Measurements from ENCODE around the gene MTA3.
A peak's percentile ranks its signal among the peaks of the same experiment; 100 is the strongest.
"Not testable (repeated sequence)": the region's sequence is repeated elsewhere in the genome, so short reads cannot be mapped to it uniquely, and the experiment has no call there.

Gene MTA3

GRCh38 chr2:42566837-42567321, 1.6 kb upstream of the MTA3 start:
- DNase-seq (ENCODE audit: insufficient read length, low spot score) (peak; percentile 50), FAIRE-seq (peak; percentile 93)

GRCh38 chr2:42567364-42567763, 1.1 kb upstream of the MTA3 start:
- FAIRE-seq (peak; percentile 48), DNase-seq (ENCODE audit: insufficient read length, low spot score) (no peak)

- DNase-seq (ENCODE audit: insufficient read length, low spot score) = peak; percentile 74
- peak; percentile 72 for FAIRE-seq
These were observed 529 bp upstream of the MTA3 start for GRCh38 chr2:42567806-42568400.

- peak; percentile 85 for FAIRE-seq
- peak; percentile 40 for DNase-seq (ENCODE audit: insufficient read length, low spot score)
These were observed 782 bp downstream of the MTA3 start for GRCh38 chr2:42569116-42569711.

GRCh38 chr2:42569883-42570282, 1.5 kb downstream of the MTA3 start:
- no peak for DNase-seq (ENCODE audit: insufficient read length, low spot score)
- FAIRE-seq = no peak

GRCh38 chr2:42572297-42573081, 4.1 kb downstream of the MTA3 start:
- DNase-seq (ENCODE audit: insufficient read length, low spot score) (no peak), FAIRE-seq (no peak)

- no peak for FAIRE-seq
- no peak for DNase-seq (ENCODE audit: insufficient read length, low spot score)
These were observed 4.8 kb downstream of the MTA3 start for GRCh38 chr2:42573256-42573655.

GRCh38 chr2:42575458-42576064, 7.1 kb downstream of the MTA3 start:
- FAIRE-seq (peak; percentile 33), DNase-seq (ENCODE audit: insufficient read length, low spot score) (no peak)

- FAIRE-seq = no peak
These were observed 10.2 kb downstream of the MTA3 start for GRCh38 chr2:42578621-42579020.

GRCh38 chr2:42581257-42581656, 12.8 kb downstream of the MTA3 start:
- FAIRE-seq = no peak
- DNase-seq (ENCODE audit: insufficient read length, low spot score) = no peak

More at GRCh38 chr2:42578621-42579020, 10.2 kb downstream of the MTA3 start:
- no peak for DNase-seq (ENCODE audit: insufficient read length, low spot score)

GRCh38 chr2:42584628-42585027, 16.2 kb downstream of the MTA3 start:
- FAIRE-seq; DNase-seq (ENCODE audit: insufficient read length, low spot score): not testable (repeated sequence)

- DNase-seq (ENCODE audit: insufficient read length, low spot score) = no peak
- FAIRE-seq = no peak
These were observed 17.3 kb downstream of the MTA3 start for GRCh38 chr2:42585779-42586178.

- DNase-seq (ENCODE audit: insufficient read length, low spot score) (no peak), FAIRE-seq (no peak)
These were observed 19.2 kb downstream of the MTA3 start for GRCh38 chr2:42587526-42588117.

- FAIRE-seq = no peak
- no peak for DNase-seq (ENCODE audit: insufficient read length, low spot score)
These were observed 19.7 kb downstream of the MTA3 start for GRCh38 chr2:42588121-42588520.

- DNase-seq (ENCODE audit: insufficient read length, low spot score) (no peak), FAIRE-seq (no peak)
These were observed 21.7 kb downstream of the MTA3 start for GRCh38 chr2:42590176-42590575.

GRCh38 chr2:42593282-42593681, 24.9 kb downstream of the MTA3 start:
- no peak for FAIRE-seq
- no peak for DNase-seq (ENCODE audit: insufficient read length, low spot score)

GRCh38 chr2:42598656-42599055, 30.2 kb downstream of the MTA3 start:
- FAIRE-seq = peak; percentile 84
- DNase-seq (ENCODE audit: insufficient read length, low spot score) = no peak

- FAIRE-seq (peak; percentile 40), DNase-seq (ENCODE audit: insufficient read length, low spot score) (no peak)
These were observed 32.6 kb downstream of the MTA3 start for GRCh38 chr2:42601076-42601475.

- no peak for DNase-seq (ENCODE audit: insufficient read length, low spot score)
- no peak for FAIRE-seq
These were observed 33.9 kb downstream of the MTA3 start for GRCh38 chr2:42602218-42602875.

GRCh38 chr2:42602876-42603219, 34.4 kb downstream of the MTA3 start:
- no peak for FAIRE-seq
- DNase-seq (ENCODE audit: insufficient read length, low spot score) = no peak

All from GM19239 (cell line).